ENCODE data around the gene NT5C1A.

NT5C1A gene

GRCh38 chr1:39659110-39659509, 12.8 kb downstream of the NT5C1A start:
- no peak for DNase-seq (ENCODE audit: low spot score)

- DNase-seq (ENCODE audit: low spot score): peak; percentile 78
Observed at GRCh38 chr1:39657923-39658485, 13.9 kb downstream of the NT5C1A start.

GRCh38 chr1:39657402-39657801, 14.5 kb downstream of the NT5C1A start:
- no peak for DNase-seq (ENCODE audit: low spot score)

- DNase-seq (ENCODE audit: low spot score): no peak
Observed at GRCh38 chr1:39656391-39656790, 15.5 kb downstream of the NT5C1A start.

- no peak for DNase-seq (ENCODE audit: low spot score)
Observed at GRCh38 chr1:39655578-39656268, 16.2 kb downstream of the NT5C1A start.

- DNase-seq (ENCODE audit: low spot score): no peak
Observed at GRCh38 chr1:39654291-39654690, 17.6 kb downstream of the NT5C1A start.

GRCh38 chr1:39653546-39654031, 18.3 kb downstream of the NT5C1A start:
- DNase-seq (ENCODE audit: low spot score): peak; percentile 71

GRCh38 chr1:39652554-39652953, 19.4 kb downstream of the NT5C1A start:
- DNase-seq (ENCODE audit: low spot score): no peak

GRCh38 chr1:39652105-39652504, 19.8 kb downstream of the NT5C1A start:
- DNase-seq (ENCODE audit: low spot score): no peak

- DNase-seq (ENCODE audit: low spot score): no peak
Observed at GRCh38 chr1:39650431-39650830, 21.5 kb downstream of the NT5C1A start.

GRCh38 chr1:39649636-39650185, 22.2 kb downstream of the NT5C1A start:
- DNase-seq (ENCODE audit: low spot score): no peak

- DNase-seq (ENCODE audit: low spot score): no peak
Observed at GRCh38 chr1:39648496-39648895, 23.4 kb downstream of the NT5C1A start.

- no peak for DNase-seq (ENCODE audit: low spot score)
Observed at GRCh38 chr1:39647247-39647646, 24.7 kb downstream of the NT5C1A start.

GRCh38 chr1:39646232-39647081, 25.4 kb downstream of the NT5C1A start:
- DNase-seq (ENCODE audit: low spot score): no peak

GRCh38 chr1:39645411-39646043, 26.4 kb downstream of the NT5C1A start:
- no peak for DNase-seq (ENCODE audit: low spot score)

- no peak for DNase-seq (ENCODE audit: low spot score)
Observed at GRCh38 chr1:39643705-39644104, 28.2 kb downstream of the NT5C1A start.

GRCh38 chr1:39642796-39643195, 29.1 kb downstream of the NT5C1A start:
- no peak for DNase-seq (ENCODE audit: low spot score)

GRCh38 chr1:39640861-39641260, 31.0 kb downstream of the NT5C1A start:
- DNase-seq (ENCODE audit: low spot score): no peak

GRCh38 chr1:39639305-39640130, 32.4 kb downstream of the NT5C1A start, which contains the start of gene HEYL:
HEYL (minus strand) TSS chr1:39639643; CDS start chr1:39639625, 18 bp downstream.
- peak; percentile 97 for DNase-seq (ENCODE audit: low spot score)

GRCh38 chr1:39638965-39639304, 33.0 kb downstream of the NT5C1A start:
- peak; percentile 42 for DNase-seq (ENCODE audit: low spot score)

GRCh38 chr1:39637361-39637760, 34.5 kb downstream of the NT5C1A start:
- no peak for DNase-seq (ENCODE audit: low spot score)

All from HuH-7 (cell line).